A549 (cell line): ENCODE measurements around the gene RECK.

ENCODE experiments used
- HOXA7 ChIP-seq: fragments of 250-450 bp; sonication (Bioruptor Pico); IDR thresholded peaks from 2 replicates; pipeline ENCODE4 v1.5.0; 2020; ENCODE audit warnings: mild to moderate bottlenecking, moderate library complexity
- TF ChIP-seq, protein P1 (sequence below): fragments of 200-600 bp; sonication (generic); IDR thresholded peaks from 2 replicates; pipeline ENCODE4 v1.6.1; 2016; ENCODE audit warnings: antibody characterized with exemption, mild to moderate bottlenecking, moderate library complexity
- TF ChIP-seq, protein P2 (sequence below): IDR thresholded peaks from 2 replicates; pipeline ENCODE4 v1.6.1; 2012
- TF ChIP-seq, protein P3 (sequence below): fragments of >200 bp; sonication (Bioruptor Twin); formaldehyde crosslinking; IDR thresholded peaks from 3 replicates; pipeline ENCODE4 v1.5.1; 2016

DNA sequence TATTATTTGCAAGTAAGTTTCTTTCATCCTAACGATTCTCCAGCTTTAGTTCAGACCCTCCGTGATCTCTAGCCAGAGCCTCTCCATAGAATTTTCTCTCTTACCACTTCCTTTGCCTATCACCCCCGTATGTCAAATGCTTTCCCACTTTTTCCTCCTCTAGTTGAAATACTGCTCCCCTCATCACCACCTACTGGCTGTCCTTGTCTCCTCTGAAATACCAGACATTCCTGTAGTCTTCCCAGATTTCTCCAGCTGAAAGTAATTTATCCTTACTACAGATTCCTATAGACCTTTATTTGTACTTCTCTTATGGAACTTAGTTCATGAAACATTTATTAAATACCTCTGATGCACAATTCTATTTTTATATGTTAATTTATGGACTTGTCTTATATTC is 63.8 kb downstream of the RECK start:
- TF ChIP-seq, protein P1, sequence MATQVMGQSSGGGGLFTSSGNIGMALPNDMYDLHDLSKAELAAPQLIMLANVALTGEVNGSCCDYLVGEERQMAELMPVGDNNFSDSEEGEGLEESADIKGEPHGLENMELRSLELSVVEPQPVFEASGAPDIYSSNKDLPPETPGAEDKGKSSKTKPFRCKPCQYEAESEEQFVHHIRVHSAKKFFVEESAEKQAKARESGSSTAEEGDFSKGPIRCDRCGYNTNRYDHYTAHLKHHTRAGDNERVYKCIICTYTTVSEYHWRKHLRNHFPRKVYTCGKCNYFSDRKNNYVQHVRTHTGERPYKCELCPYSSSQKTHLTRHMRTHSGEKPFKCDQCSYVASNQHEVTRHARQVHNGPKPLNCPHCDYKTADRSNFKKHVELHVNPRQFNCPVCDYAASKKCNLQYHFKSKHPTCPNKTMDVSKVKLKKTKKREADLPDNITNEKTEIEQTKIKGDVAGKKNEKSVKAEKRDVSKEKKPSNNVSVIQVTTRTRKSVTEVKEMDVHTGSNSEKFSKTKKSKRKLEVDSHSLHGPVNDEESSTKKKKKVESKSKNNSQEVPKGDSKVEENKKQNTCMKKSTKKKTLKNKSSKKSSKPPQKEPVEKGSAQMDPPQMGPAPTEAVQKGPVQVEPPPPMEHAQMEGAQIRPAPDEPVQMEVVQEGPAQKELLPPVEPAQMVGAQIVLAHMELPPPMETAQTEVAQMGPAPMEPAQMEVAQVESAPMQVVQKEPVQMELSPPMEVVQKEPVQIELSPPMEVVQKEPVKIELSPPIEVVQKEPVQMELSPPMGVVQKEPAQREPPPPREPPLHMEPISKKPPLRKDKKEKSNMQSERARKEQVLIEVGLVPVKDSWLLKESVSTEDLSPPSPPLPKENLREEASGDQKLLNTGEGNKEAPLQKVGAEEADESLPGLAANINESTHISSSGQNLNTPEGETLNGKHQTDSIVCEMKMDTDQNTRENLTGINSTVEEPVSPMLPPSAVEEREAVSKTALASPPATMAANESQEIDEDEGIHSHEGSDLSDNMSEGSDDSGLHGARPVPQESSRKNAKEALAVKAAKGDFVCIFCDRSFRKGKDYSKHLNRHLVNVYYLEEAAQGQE, result no peak
- TF ChIP-seq, protein P2, sequence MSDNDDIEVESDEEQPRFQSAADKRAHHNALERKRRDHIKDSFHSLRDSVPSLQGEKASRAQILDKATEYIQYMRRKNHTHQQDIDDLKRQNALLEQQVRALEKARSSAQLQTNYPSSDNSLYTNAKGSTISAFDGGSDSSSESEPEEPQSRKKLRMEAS, result no peak
- TF ChIP-seq, protein P3, sequence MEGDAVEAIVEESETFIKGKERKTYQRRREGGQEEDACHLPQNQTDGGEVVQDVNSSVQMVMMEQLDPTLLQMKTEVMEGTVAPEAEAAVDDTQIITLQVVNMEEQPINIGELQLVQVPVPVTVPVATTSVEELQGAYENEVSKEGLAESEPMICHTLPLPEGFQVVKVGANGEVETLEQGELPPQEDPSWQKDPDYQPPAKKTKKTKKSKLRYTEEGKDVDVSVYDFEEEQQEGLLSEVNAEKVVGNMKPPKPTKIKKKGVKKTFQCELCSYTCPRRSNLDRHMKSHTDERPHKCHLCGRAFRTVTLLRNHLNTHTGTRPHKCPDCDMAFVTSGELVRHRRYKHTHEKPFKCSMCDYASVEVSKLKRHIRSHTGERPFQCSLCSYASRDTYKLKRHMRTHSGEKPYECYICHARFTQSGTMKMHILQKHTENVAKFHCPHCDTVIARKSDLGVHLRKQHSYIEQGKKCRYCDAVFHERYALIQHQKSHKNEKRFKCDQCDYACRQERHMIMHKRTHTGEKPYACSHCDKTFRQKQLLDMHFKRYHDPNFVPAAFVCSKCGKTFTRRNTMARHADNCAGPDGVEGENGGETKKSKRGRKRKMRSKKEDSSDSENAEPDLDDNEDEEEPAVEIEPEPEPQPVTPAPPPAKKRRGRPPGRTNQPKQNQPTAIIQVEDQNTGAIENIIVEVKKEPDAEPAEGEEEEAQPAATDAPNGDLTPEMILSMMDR, result no peak
- TF ChIP-seq HOXA7 (CRISPR knock-in tag), result no peak
